Tibial nerve (tissue), 4 donors: ENCODE data around the gene CAMLG.

ENCODE experiments used
- CTCF ChIP-seq, 5 experiments: fragments of 200-600 bp in 3 of 5; fragments of 450-650 bp in 2 of 5; sonication (generic) in 3 of 5; IDR thresholded peaks; one replicate each; pipeline ENCODE4 v1.5.1; 2016 to 2019; ENCODE audit warnings: antibody characterized with exemption in 5 of 5, mild to moderate bottlenecking in 3 of 5, moderate library complexity in 2 of 5
- EP300 ChIP-seq, 2 donors: sonication (generic); formaldehyde crosslinking; IDR thresholded peaks; one replicate each; pipeline ENCODE4 v1.6.1; 2017; ENCODE audit warnings: antibody characterized with exemption in 2 of 2, mild to moderate bottlenecking in 1 of 2

DNA sequence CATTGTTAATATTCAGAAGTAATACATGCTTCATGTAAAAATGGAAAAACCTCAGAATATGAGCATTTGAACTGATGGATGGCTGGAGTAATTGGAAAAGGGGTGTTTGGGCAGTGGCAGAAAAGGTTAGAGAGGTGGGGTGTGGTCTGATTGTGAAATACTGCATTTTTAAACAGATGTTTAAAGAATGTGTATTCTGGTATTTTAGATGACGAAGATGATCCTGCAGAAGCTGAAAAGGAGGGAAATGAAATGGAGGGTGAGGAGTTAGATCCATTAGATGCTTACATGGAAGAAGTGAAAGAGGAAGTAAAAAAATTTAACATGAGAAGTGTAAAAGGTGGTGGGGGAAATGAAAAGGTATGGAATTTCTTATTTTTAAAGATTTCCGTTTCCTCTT, 39.0 kb downstream of the CAMLG start:
- no peak for TF ChIP-seq CTCF (IDR thresholded peaks at IDR 0.05)
- no peak for TF ChIP-seq EP300 (IDR thresholded peaks at IDR 0.05)
